Measurements from ENCODE around the gene TMEM184C. TPM values are rescaled to one million over a fixed set of nuclear protein-coding genes. Genes with fewer than 3 reads are reported as not detected.
A peak's percentile ranks its signal among the peaks of the same experiment; 100 is the strongest.

TMEM184C gene
- total and polyA plus RNA-seq, 8 donors = 5.1 to 31.8 (median 9.7) TPM

DNA sequence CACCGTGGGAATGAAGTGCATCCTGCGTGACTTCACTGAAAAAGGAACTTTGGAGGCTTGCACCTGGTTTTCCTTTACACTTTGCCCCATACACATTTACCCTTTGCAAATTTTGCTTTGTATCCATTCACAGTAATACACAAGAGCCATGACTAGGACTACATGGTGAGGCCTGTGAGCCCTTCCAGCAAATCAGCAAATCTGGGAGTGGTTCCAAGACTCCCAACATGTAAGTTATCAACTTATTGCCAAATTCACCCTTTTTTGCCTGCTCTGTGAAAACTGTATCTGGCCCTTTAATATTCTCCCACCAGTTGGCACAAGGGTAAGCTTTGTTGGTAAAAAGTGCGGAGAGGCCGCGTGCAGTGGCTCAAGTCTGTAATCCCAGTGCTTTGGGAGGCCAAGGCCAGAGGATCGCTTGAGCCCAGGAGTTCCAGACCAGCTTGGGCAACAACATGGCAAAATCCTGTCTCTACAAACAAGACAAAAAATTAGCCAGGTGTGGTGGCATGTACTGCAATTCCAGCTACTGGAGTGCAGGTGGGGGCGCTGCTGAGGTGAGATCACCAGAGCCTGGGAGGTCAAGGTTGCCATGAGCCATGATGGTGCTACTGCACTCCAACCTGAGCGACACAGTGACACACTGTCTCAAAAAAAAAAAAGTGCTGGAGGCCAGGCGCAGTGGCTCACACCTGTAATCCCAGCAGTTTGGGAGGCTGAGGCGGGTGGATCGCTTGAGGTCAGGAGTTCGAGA is 61.8 kb downstream of the TMEM184C start:
- TF ChIP-seq, protein P1, sequence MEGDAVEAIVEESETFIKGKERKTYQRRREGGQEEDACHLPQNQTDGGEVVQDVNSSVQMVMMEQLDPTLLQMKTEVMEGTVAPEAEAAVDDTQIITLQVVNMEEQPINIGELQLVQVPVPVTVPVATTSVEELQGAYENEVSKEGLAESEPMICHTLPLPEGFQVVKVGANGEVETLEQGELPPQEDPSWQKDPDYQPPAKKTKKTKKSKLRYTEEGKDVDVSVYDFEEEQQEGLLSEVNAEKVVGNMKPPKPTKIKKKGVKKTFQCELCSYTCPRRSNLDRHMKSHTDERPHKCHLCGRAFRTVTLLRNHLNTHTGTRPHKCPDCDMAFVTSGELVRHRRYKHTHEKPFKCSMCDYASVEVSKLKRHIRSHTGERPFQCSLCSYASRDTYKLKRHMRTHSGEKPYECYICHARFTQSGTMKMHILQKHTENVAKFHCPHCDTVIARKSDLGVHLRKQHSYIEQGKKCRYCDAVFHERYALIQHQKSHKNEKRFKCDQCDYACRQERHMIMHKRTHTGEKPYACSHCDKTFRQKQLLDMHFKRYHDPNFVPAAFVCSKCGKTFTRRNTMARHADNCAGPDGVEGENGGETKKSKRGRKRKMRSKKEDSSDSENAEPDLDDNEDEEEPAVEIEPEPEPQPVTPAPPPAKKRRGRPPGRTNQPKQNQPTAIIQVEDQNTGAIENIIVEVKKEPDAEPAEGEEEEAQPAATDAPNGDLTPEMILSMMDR (IDR thresholded peaks at IDR 0.05) = no peak
- TF ChIP-seq POLR2AphosphoS5 (IDR thresholded peaks at IDR 0.05) (no peak), POLR2A (IDR thresholded peaks at IDR 0.05) (no peak), EP300 (IDR thresholded peaks at IDR 0.05) (no peak)
- no peaks in the 10 kb centered on the region for H3K9me3 ChIP-seq
- no peak overlapping the region for H3K27ac ChIP-seq
- 89 to 98% (median 96%) methylated on average over 12 of the region's 12 CpGs for WGBS, 5 donors
- intact Hi-C loops (cut with DNase I; ENCODE audit: low total_unique reads) = no loop called here
- DNase-seq = no peak
- H3K36me3 ChIP-seq = peaks cover 0 to 24% (median 20%) of the 10 kb centered on the region in 4 donors
- no peaks in the 10 kb centered on the region for H3K27me3 ChIP-seq
- peaks cover 8 to 30% (median 21%) of the 10 kb centered on the region in 4 donors for H3K4me1 ChIP-seq
- H3K4me3 ChIP-seq = no peak overlapping the region

DNA sequence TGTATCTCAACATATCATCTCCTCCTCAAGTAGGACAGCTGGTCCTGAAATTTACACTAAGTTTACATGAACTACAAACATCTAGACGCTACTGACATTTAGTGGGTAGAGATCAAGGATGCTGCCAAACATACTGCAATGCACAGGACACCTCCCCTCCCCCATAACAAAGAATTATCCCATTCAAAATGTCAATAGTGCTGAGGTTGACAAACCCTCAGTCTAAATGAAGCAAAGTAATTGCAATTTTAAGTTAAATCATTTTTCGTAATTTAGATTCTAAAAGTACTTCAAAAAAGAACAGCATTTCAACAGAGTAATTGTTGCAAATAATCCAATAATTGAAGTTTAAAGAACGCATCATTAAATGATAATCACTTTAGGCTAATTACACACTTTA is 65.6 kb downstream of the TMEM184C start:
- intact Hi-C loops (cut with DNase I; ENCODE audit: low total_unique reads) = no loop called here
- Histone ChIP-seq H3K27ac (peak overlapping the region in 3 of 5 donors; percentile 88 to 95 (median 91)), H3K4me1 (peaks cover 8 to 37% (median 27%) of the 10 kb centered on the region in 4 donors), H3K4me3 (peak overlapping the region; percentile 56 to 87 (median 72)), H3K36me3 (peaks cover 0 to 23% (median 19%) of the 10 kb centered on the region in 4 donors), H3K9me3 (no peaks in the 10 kb centered on the region), H3K27me3 (no peaks in the 10 kb centered on the region)
- DNase-seq = peak in 1 of 2 donors; percentile 16
- TF ChIP-seq POLR2A (IDR thresholded peaks at IDR 0.05) (no peak), POLR2AphosphoS5 (IDR thresholded peaks at IDR 0.05) (no peak), EP300 (IDR thresholded peaks at IDR 0.05) (no peak)
- TF ChIP-seq, protein P1 (IDR thresholded peaks at IDR 0.05) = no peak
- 41 to 65% (median 53%) methylated on average over 3 of the region's 3 CpGs for WGBS, 5 donors

DNA sequence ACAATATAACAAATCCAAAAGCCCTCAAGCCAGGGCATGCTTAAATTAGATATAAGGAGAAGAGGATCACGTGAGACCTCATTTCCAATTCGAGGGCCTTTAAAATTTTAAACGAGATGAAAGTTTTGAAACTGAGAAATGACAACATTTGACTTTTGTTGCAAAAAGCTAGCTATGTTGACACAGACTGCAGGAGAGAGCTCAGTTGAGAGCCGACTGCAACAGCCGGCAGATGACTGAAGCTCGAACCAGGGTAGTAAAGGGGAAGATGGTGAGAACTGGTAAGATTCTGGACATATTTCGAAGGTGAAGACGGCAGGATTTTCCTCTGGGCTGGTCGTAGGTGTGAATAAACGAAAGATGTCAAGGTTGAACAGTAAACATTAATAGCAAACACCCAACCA is 66.0 kb downstream of the TMEM184C start:
- no peaks in the 10 kb centered on the region for H3K27me3 ChIP-seq
- peak overlapping the region; percentile 56 to 87 (median 72) for H3K4me3 ChIP-seq
- H3K4me1 ChIP-seq = peaks cover 8 to 37% (median 27%) of the 10 kb centered on the region in 4 donors
- intact Hi-C loops (cut with DNase I; ENCODE audit: low total_unique reads) = no loop called here
- H3K9me3 ChIP-seq = no peaks in the 10 kb centered on the region
- peak overlapping the region; percentile 88 to 95 (median 91) for H3K27ac ChIP-seq
- WGBS, 5 donors = 1 to 4% (median 2%) methylated on average over 10 of the region's 10 CpGs
- TF ChIP-seq POLR2A (IDR thresholded peaks at IDR 0.05) (no peak), EP300 (IDR thresholded peaks at IDR 0.05) (no peak), POLR2AphosphoS5 (IDR thresholded peaks at IDR 0.05) (peak; percentile 50 to 59 (median 57))
- TF ChIP-seq, protein P1 (IDR thresholded peaks at IDR 0.05) = no peak
- H3K36me3 ChIP-seq = peaks cover 0 to 19% (median 17%) of the 10 kb centered on the region in 4 donors
- DNase-seq = peak in 1 of 2 donors; percentile 67

DNA sequence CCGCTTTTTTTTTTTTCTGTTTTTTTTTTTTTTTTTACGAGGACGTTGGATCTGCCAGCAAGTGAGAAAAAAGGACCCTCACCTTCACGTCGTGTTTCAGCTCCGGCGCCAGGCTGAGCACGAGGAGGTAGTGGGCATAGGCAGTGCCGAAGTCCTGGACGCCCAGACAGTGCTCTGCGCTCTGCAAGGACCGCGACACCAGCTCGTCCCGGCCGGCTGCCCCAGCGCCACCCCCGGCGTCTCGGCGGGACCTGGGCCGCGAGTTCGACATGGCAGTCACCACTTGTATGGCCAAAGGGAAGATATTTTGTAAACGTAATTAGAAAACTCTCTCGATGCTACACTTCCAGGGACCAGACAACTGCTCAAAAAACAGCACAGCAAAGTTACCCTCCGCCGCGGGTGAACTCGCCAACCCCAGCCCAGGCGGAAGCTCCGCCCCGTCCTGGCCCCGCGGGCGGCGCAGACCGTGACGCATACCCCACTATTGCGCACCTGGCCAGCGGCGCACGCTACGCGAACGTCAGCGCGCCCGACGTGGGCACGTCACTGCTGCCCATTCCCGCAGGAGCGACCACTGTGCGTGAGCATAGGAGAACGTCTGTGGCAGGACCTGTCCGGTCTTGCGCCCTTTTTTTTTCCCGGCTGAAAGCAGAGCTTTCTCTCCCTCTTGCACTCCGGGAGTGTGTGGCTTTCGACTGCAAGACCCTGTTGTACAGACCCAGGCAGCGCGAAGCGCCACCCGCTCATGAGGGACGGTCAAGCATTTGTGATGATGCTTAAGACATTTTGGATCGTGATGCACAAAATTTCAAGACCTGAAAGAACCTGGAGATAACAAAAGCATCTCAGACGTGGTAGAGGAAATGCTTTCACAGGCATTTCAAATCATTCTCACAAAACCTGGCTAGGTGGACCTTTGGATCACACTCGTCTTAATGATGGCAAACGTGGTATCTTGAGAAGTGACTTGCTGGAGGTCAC is 66.8 kb downstream of the TMEM184C start, which contains the start of gene PRMT9:
Gene PRMT9 (minus strand): TSS at position 447 of the 984 bp plus-strand sequence. CDS start 176 bp downstream, at position 271.
- peaks cover 8 to 37% (median 27%) of the 10 kb centered on the region in 4 donors for H3K4me1 ChIP-seq
- 0 to 1% (median 0%) methylated on average over 49 to 69 of the region's 69 CpGs for WGBS, 5 donors

More for the DNA sequence above, 66.8 kb downstream of the TMEM184C start, which contains the start of gene PRMT9:
- Histone ChIP-seq H3K9me3 (no peaks in the 10 kb centered on the region), H3K27ac (peak within 1 kb of the TSS; percentile 88 to 95 (median 91)), H3K4me3 (peak within 1 kb of the TSS; percentile 56 to 87 (median 72)), H3K36me3 (peaks cover 0 to 11% (median 9%) of the 10 kb centered on the region in 4 donors), H3K27me3 (no peaks in the 10 kb centered on the region)
- DNase-seq = peak; percentile 92 to 98
- peak; percentile 97 to 99 (median 99) for TF ChIP-seq POLR2AphosphoS5 (IDR thresholded peaks at IDR 0.05)
- TF ChIP-seq, protein P1 (IDR thresholded peaks at IDR 0.05) = peak in 2 of 7 experiments; percentile 6 to 9
- peak; percentile 87 for TF ChIP-seq EP300 (IDR thresholded peaks at IDR 0.05)
- peak in 2 of 4 donors; percentile 58 to 80 for TF ChIP-seq POLR2A (IDR thresholded peaks at IDR 0.05)
- intact Hi-C loops (cut with DNase I; ENCODE audit: low total_unique reads) = no loop called here

All from stomach (tissue), 9 donors.